SK-N-SH treated with all-trans-retinoic acid at 6 μM for 48 hours (cell line): ENCODE data around the gene BPTF.

Experiments
- ATAC-seq: fragments of 200-7000 bp; cut with Tn5 transposase; 3 replicates; pipeline ENCODE4 v1.9.1; 2020; ENCODE audit warnings: mild to moderate bottlenecking, moderate library complexity
- ARNTL ChIP-seq: fragments of 450-650 bp; formaldehyde crosslinking; IDR thresholded peaks from 2 replicates; pipeline ENCODE4 v1.5.0; 2020; ENCODE audit warnings: low read depth, mild to moderate bottlenecking, moderate library complexity, borderline replicate concordance
- BACH2 ChIP-seq: fragments of 250-450 bp; sonication (Bioruptor Pico); IDR thresholded peaks from 2 replicates; pipeline ENCODE4 v1.9.0; 2021; ENCODE audit warnings: mild to moderate bottlenecking, borderline replicate concordance
- ESRRG ChIP-seq: fragments of 250-450 bp; sonication (Bioruptor Pico); IDR thresholded peaks from 2 replicates; pipeline ENCODE4 v1.6.1; 2021; ENCODE audit warnings: mild to moderate bottlenecking
- GLIS3 ChIP-seq: fragments of 250-450 bp; sonication (Bioruptor Pico); IDR thresholded peaks from 2 replicates; pipeline ENCODE4 v1.5.0; 2020; ENCODE audit warnings: mild to moderate bottlenecking, moderate library complexity
- ISL1 ChIP-seq: fragments of 250-450 bp; sonication (Bioruptor Pico); IDR thresholded peaks from 2 replicates; pipeline ENCODE4 v2.1.2; 2022; ENCODE audit warnings: mild to moderate bottlenecking, moderate library complexity
- OSR1 ChIP-seq: fragments of 250-450 bp; sonication (Bioruptor Pico); IDR thresholded peaks from 2 replicates; pipeline ENCODE4 v1.8.0; 2022; ENCODE audit warnings: moderate library complexity, mild to moderate bottlenecking, inconsistent platforms
- PPARA ChIP-seq: fragments of 250-450 bp; sonication (Bioruptor Pico); IDR thresholded peaks from 2 replicates; pipeline ENCODE4 v1.5.0; 2020; ENCODE audit warnings: mild to moderate bottlenecking, borderline replicate concordance
- SNAI2 ChIP-seq: fragments of 250-450 bp; sonication (Bioruptor Pico); IDR thresholded peaks from 2 replicates; pipeline ENCODE4 v1.5.0; 2020; ENCODE audit warnings: mild to moderate bottlenecking, moderate library complexity
- TCF4 ChIP-seq: fragments of 250-450 bp; sonication (Bioruptor Pico); IDR thresholded peaks from 2 replicates; pipeline ENCODE4 v1.8.0; 2021; ENCODE audit warnings: mild to moderate bottlenecking, moderate library complexity, borderline replicate concordance
- TOX ChIP-seq: fragments of 250-450 bp; sonication (Bioruptor Pico); IDR thresholded peaks from 2 replicates; pipeline ENCODE4 v1.8.0; 2021; ENCODE audit warnings: mild to moderate bottlenecking, moderate library complexity, borderline replicate concordance
- ZC3H10 ChIP-seq: fragments of 250-450 bp; sonication (Bioruptor Pico); IDR thresholded peaks from 2 replicates; pipeline ENCODE4 v1.5.1; 2021; ENCODE audit warnings: mild to moderate bottlenecking, moderate library complexity
- ZFP3 ChIP-seq: fragments of 250-450 bp; sonication (Bioruptor Pico); IDR thresholded peaks from 2 replicates; pipeline ENCODE4 v1.5.0; 2020; ENCODE audit warnings: mild to moderate bottlenecking, moderate library complexity
- ZFP30 ChIP-seq: fragments of 450-650 bp; formaldehyde crosslinking; IDR thresholded peaks from 2 replicates; pipeline ENCODE4 v1.5.0; 2022; ENCODE audit warnings: mild to moderate bottlenecking, moderate library complexity
- ZNF565 ChIP-seq: fragments of 450-650 bp; formaldehyde crosslinking; conservative IDR thresholded peaks from 2 replicates; pipeline ENCODE4 v1.5.0; 2020; ENCODE audit warnings: low read depth, mild to moderate bottlenecking, moderate library complexity
- ZNF70 ChIP-seq: fragments of 450-650 bp; formaldehyde crosslinking; IDR thresholded peaks from 2 replicates; pipeline ENCODE4 v1.5.0; 2020; ENCODE audit warnings: mild to moderate bottlenecking, moderate library complexity
- ZNF8 ChIP-seq: fragments of 450-650 bp; formaldehyde crosslinking; IDR thresholded peaks from 2 replicates; pipeline ENCODE4 v1.5.0; 2020; ENCODE audit warnings: mild to moderate bottlenecking, moderate library complexity
- TF ChIP-seq, protein P1 (sequence below): fragments of 250-450 bp; sonication (Bioruptor Pico); IDR thresholded peaks from 2 replicates; pipeline ENCODE4 v1.5.1; 2020; ENCODE audit warnings: low read depth, mild to moderate bottlenecking, moderate library complexity
- TF ChIP-seq, protein P2 (sequence below): fragments of 250-450 bp; sonication (Bioruptor Pico); IDR thresholded peaks from 2 replicates; pipeline ENCODE4 v1.8.0; 2021; ENCODE audit warnings: low read depth, mild to moderate bottlenecking, moderate library complexity, borderline replicate concordance
- TF ChIP-seq, protein P3 (sequence below): fragments of 250-450 bp; sonication (Bioruptor Pico); IDR thresholded peaks from 2 replicates; pipeline ENCODE4 v1.5.1; 2021; ENCODE audit warnings: mild to moderate bottlenecking, moderate library complexity
- TF ChIP-seq, protein P4 (sequence below): fragments of 250-450 bp; sonication (Bioruptor Pico); IDR thresholded peaks from 2 replicates; pipeline ENCODE4 v1.8.0; 2020; ENCODE audit warnings: mild to moderate bottlenecking, moderate library complexity, borderline replicate concordance
- TF ChIP-seq, protein P5 (sequence below): fragments of 250-450 bp; sonication (Bioruptor Pico); IDR thresholded peaks from 2 replicates; pipeline ENCODE4 v1.5.0; 2020; ENCODE audit warnings: mild to moderate bottlenecking, moderate library complexity

BPTF gene

DNA sequence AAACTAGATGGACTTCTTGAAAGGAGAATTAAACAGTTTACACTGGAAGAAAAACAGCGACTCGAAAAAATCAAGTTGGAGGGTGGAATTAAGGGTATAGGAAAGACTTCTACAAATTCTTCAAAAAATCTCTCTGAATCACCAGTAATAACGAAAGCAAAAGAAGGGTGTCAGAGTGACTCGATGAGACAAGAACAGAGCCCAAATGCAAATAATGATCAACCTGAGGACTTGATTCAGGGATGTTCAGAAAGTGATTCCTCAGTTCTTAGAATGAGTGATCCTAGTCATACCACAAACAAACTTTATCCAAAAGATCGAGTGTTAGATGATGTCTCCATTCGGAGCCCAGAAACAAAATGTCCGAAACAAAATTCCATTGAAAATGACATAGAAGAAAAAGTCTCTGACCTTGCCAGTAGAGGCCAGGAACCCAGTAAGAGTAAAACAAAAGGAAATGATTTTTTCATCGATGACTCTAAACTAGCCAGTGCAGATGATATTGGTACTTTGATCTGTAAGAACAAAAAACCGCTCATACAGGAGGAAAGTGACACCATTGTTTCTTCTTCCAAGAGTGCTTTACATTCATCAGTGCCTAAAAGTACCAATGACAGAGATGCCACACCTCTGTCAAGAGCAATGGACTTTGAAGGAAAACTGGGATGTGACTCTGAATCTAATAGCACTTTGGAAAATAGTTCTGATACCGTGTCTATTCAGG, 85.9 kb downstream of the BPTF start:
- no peak for ATAC-seq
- TF ChIP-seq ZFP30 (CRISPR knock-in tag) (no peak), OSR1 (CRISPR knock-in tag) (no peak), ZFP3 (CRISPR knock-in tag) (no peak), ARNTL (CRISPR knock-in tag) (no peak), ZNF565 (CRISPR knock-in tag) (no peak), TOX (CRISPR knock-in tag) (no peak), ZC3H10 (CRISPR knock-in tag) (no peak), ZNF70 (CRISPR knock-in tag) (no peak), GLIS3 (CRISPR knock-in tag) (no peak), ZNF8 (CRISPR knock-in tag) (no peak), TCF4 (CRISPR knock-in tag) (no peak), BACH2 (CRISPR knock-in tag) (no peak)
- TF ChIP-seq, protein P1, sequence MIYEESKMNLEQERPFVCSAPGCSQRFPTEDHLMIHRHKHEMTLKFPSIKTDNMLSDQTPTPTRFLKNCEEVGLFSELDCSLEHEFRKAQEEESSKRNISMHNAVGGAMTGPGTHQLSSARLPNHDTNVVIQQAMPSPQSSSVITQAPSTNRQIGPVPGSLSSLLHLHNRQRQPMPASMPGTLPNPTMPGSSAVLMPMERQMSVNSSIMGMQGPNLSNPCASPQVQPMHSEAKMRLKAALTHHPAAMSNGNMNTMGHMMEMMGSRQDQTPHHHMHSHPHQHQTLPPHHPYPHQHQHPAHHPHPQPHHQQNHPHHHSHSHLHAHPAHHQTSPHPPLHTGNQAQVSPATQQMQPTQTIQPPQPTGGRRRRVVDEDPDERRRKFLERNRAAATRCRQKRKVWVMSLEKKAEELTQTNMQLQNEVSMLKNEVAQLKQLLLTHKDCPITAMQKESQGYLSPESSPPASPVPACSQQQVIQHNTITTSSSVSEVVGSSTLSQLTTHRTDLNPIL: no peak
- TF ChIP-seq, protein P2, sequence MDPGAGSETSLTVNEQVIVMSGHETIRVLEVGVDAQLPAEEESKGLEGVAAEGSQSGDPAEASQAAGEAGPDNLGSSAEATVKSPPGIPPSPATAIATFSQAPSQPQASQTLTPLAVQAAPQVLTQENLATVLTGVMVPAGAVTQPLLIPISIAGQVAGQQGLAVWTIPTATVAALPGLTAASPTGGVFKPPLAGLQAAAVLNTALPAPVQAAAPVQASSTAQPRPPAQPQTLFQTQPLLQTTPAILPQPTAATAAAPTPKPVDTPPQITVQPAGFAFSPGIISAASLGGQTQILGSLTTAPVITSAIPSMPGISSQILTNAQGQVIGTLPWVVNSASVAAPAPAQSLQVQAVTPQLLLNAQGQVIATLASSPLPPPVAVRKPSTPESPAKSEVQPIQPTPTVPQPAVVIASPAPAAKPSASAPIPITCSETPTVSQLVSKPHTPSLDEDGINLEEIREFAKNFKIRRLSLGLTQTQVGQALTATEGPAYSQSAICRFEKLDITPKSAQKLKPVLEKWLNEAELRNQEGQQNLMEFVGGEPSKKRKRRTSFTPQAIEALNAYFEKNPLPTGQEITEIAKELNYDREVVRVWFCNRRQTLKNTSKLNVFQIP (CRISPR knock-in tag): no peak
- TF ChIP-seq, protein P3, sequence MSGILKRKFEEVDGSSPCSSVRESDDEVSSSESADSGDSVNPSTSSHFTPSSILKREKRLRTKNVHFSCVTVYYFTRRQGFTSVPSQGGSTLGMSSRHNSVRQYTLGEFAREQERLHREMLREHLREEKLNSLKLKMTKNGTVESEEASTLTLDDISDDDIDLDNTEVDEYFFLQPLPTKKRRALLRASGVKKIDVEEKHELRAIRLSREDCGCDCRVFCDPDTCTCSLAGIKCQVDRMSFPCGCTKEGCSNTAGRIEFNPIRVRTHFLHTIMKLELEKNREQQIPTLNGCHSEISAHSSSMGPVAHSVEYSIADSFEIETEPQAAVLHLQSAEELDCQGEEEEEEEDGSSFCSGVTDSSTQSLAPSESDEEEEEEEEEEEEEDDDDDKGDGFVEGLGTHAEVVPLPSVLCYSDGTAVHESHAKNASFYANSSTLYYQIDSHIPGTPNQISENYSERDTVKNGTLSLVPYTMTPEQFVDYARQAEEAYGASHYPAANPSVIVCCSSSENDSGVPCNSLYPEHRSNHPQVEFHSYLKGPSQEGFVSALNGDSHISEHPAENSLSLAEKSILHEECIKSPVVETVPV: no peak

DNA sequence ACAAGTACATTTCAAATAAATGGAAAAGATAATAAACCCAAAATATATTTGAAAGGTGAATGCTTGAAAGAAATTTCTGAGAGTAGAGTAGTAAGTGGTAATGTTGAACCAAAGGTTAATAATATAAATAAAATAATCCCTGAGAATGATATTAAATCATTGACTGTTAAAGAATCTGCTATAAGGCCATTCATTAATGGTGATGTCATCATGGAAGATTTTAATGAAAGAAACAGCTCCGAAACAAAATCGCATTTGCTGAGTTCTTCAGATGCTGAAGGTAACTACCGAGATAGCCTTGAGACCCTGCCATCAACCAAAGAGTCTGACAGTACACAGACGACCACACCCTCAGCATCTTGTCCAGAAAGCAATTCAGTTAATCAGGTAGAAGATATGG, 86.8 kb downstream of the BPTF start:
- TF ChIP-seq ZFP30 (CRISPR knock-in tag) (no peak), OSR1 (CRISPR knock-in tag) (no peak), TCF4 (CRISPR knock-in tag) (no peak), ISL1 (no peak)
- TF ChIP-seq, protein P1: no peak
- no peak for ATAC-seq

DNA sequence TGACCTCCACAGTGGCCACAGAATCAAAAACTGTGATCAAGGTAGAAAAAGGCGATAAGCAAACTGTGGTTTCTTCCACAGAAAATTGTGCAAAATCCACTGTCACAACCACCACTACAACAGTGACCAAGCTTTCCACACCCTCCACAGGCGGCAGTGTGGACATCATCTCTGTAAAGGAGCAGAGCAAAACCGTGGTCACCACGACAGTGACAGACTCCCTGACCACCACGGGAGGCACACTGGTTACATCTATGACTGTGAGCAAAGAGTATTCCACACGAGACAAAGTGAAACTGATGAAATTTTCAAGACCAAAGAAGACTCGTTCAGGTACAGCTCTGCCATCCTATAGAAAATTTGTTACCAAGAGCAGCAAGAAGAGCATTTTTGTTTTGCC, 87.4 kb downstream of the BPTF start:
- TF ChIP-seq SNAI2 (no peak), PPARA (no peak), ARNTL (CRISPR knock-in tag) (no peak)
- TF ChIP-seq, protein P4, sequence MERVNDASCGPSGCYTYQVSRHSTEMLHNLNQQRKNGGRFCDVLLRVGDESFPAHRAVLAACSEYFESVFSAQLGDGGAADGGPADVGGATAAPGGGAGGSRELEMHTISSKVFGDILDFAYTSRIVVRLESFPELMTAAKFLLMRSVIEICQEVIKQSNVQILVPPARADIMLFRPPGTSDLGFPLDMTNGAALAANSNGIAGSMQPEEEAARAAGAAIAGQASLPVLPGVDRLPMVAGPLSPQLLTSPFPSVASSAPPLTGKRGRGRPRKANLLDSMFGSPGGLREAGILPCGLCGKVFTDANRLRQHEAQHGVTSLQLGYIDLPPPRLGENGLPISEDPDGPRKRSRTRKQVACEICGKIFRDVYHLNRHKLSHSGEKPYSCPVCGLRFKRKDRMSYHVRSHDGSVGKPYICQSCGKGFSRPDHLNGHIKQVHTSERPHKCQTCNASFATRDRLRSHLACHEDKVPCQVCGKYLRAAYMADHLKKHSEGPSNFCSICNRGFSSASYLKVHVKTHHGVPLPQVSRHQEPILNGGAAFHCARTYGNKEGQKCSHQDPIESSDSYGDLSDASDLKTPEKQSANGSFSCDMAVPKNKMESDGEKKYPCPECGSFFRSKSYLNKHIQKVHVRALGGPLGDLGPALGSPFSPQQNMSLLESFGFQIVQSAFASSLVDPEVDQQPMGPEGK (CRISPR knock-in tag): no peak
- no peak; the same call in 2 of the 3 replicates for ATAC-seq

DNA sequence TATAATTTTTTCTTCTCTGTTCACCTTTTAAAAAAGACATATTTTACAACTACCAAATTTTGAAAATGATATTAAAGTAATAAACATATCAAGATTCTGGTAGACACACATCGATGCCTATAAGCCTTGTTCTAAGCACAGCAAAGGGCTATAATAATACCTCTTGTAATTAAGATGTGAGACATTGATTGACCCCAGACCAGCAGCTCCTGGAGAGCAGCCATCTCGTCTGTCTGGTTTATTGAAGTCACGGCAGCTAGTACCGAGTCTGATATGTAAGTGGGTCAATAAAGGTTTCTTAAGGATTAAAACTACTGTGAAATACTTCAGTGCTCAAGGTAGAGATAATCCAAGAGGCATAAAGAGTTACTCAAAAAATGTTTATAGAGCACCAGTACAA, 94.9 kb downstream of the BPTF start:
- ATAC-seq: no peak
- TF ChIP-seq, protein P4 (CRISPR knock-in tag): no peak
- no peak for TF ChIP-seq TCF4 (CRISPR knock-in tag)
- TF ChIP-seq, protein P5, sequence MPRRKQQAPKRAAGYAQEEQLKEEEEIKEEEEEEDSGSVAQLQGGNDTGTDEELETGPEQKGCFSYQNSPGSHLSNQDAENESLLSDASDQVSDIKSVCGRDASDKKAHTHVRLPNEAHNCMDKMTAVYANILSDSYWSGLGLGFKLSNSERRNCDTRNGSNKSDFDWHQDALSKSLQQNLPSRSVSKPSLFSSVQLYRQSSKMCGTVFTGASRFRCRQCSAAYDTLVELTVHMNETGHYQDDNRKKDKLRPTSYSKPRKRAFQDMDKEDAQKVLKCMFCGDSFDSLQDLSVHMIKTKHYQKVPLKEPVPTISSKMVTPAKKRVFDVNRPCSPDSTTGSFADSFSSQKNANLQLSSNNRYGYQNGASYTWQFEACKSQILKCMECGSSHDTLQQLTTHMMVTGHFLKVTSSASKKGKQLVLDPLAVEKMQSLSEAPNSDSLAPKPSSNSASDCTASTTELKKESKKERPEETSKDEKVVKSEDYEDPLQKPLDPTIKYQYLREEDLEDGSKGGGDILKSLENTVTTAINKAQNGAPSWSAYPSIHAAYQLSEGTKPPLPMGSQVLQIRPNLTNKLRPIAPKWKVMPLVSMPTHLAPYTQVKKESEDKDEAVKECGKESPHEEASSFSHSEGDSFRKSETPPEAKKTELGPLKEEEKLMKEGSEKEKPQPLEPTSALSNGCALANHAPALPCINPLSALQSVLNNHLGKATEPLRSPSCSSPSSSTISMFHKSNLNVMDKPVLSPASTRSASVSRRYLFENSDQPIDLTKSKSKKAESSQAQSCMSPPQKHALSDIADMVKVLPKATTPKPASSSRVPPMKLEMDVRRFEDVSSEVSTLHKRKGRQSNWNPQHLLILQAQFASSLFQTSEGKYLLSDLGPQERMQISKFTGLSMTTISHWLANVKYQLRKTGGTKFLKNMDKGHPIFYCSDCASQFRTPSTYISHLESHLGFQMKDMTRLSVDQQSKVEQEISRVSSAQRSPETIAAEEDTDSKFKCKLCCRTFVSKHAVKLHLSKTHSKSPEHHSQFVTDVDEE: no peak
- no peak for TF ChIP-seq ZNF70 (CRISPR knock-in tag)
- TF ChIP-seq BACH2 (CRISPR knock-in tag): no peak
- TF ChIP-seq, protein P2 (CRISPR knock-in tag): no peak
- no peak for TF ChIP-seq ESRRG (CRISPR knock-in tag)
